Measurements from ENCODE around the gene KCND2.

GRCh38 chr7:120709972-120710320 is 437.0 kb downstream of the KCND2 start:
- TF ChIP-seq NFE2L2 (IDR thresholded peaks at IDR 0.05; ENCODE audit: low read depth, low read length) (no peak), CTCF (conservative IDR thresholded peaks at IDR 0.05; ENCODE audit: low read depth, low read length) (no peak), MXI1 (IDR thresholded peaks at IDR 0.05; ENCODE audit: borderline replicate concordance, low read depth, low read length) (no peak), POLR2A (IDR thresholded peaks at IDR 0.05; ENCODE audit: low read depth, low read length) (no peak), RAD21 (IDR thresholded peaks at IDR 0.05; ENCODE audit: low read length) (no peak), SMC3 (IDR thresholded peaks at IDR 0.05; ENCODE audit: low read depth, low read length) (no peak)
